Right lobe of liver (tissue), 4 donors: Measurements from ENCODE around the gene ARRDC1.

Source experiments
- CTCF ChIP-seq, 4 donors: fragments of 200-600 bp in 3 of 4; fragments of 450-650 bp in 1 of 4; IDR thresholded peaks; one replicate each; pipeline versions ENCODE4 v1.5.1 to v1.8.0; 2016 to 2022; ENCODE audit warnings: antibody characterized with exemption in 4 of 4, mild to moderate bottlenecking in 2 of 4
- POLR2A ChIP-seq: fragments of 450-650 bp; IDR thresholded peaks from one replicate; pipeline ENCODE4 v1.6.1; 2017; ENCODE audit warnings: antibody characterized with exemption, mild to moderate bottlenecking
- donor health status: DM: no; HTN: no; CAD: no.
- donor health status: DM: no; HTN: no; CAD: no.
- donor health status: DM: no; HTN: yes; CAD: no.

DNA sequence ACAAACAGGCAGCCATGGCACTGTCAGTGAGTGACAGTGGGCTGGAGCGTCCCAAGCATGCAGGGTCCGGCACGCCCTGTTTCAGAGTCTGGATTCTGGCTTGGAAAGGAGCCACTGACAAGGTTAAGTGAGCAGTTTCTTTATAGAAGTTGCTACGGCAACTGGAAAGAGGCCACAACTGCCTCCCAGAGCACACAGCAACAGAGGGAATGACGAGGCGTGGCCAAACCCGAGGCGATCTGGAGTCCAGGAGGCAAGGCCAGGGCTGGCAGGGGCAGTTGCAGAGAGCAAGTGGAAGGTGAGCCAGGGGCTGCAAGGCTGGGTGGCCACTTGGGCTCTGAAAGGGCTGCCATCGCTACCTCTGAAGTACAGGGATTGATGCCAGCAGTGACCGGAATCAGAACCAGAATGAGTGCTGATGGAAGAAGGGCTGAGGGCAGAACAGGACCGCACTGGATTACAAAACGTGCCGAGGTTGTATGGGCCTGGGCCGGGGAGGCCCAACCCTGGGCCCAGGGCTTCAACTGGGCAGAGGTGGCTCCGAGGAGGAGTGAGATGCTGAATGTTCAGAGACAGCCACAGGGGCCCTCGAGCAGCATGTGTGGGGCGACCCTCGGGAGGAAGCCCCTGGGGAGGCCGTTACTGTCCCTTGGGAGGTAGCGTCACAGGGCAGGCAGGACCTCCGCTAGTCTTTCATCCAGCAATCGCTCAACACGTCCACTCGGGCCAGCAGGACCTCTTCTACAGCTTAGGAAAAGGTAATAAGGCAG is 49.2 kb upstream of the ARRDC1 start:
- TF ChIP-seq CTCF (IDR thresholded peaks at IDR 0.05), result no peak
- no peak for TF ChIP-seq POLR2A
